Islet precursor cell (in vitro differentiated cells): ENCODE measurements around the gene ZC3H15.
A peak's percentile ranks its signal among the peaks of the same experiment; 100 is the strongest.

Experiments used
- DNase-seq: peaks from one replicate; pipeline ENCODE4 v3.0.0-alpha.2; 2018

Gene ZC3H15

DNA sequence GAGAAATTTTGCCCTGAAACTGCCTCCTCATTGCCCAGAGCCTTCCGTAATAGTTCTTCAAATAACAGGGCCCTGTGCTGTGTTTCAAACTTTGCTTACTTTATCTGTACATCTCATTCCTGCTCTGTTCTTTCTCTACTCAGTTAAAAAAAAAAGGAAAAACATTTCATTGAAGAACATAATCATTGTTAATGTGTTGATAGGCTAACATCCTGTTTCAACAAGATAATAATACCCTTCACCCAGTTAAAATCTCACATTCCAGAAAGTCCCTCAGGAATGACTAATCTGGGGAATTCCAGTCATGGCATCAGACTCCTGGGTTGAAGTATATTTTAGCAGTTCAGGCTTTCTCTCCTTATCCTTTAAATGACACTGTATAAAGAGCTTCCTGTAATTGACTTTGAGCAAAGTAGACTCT, 58.2 kb downstream of the ZC3H15 start:
- DNase-seq = peak; percentile 61

- no peak for DNase-seq
Measured at GRCh38 chr2:186546846-186547245, 60.8 kb downstream of the ZC3H15 start.

- no peak for DNase-seq
Measured at GRCh38 chr2:186551323-186552050, 65.4 kb downstream of the ZC3H15 start.

DNA sequence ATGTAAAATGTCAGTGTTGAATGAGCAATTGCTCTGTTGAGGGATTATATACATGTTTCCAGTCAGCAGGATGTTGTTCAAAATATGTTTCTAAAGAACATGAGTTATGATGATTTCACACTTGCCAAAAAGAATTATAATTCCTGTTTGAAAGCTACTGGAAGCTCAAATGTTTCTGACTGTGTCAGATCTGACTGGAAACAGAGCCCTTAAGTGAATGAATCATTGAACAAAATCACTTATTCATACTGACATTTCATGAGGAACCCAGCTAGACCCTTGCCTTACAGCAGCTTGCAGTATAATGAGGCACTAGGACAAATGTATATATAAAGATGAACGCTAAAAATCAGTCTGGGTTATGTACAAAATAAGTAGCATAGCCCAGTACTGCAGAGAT, 68.4 kb downstream of the ZC3H15 start:
- no peak for DNase-seq

DNA sequence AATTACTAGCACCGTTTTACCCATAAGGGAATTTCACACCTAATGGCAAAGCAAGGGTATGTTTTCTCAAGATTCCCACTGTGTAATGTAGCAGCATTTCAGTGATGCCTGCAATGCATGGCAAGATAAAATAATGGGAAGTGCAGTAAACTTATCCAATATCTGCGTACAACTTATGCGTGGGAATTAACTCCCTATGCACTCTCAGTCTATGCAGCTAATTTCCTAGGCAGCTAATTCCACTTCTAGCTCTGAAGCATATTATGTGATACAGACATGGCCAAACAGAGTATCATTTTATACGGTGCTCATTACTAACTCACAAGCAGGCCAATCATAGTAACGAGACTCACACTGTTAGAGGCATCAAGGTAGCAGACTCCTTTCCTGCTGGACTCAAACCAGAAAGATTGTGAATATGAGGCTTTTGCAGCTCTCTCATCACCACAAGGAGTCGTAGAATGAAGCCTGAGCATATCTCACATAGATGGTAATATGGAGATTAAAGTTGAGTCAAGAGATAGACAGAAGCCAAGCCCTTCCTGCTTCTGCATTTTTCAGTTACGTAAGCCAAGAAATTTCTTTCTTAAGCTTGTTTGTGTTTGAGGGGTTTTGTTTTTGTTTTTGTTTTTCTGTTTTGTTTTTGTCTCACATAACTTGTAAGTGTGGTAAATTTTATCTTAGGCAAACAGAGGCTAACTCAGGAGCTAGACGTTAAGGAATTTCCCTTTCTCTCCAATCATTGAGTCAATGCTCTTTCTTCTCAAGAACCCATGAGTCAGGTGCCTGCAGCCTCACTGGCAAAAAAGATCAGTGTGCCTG, 69.0 kb downstream of the ZC3H15 start:
- DNase-seq = no peak

DNA sequence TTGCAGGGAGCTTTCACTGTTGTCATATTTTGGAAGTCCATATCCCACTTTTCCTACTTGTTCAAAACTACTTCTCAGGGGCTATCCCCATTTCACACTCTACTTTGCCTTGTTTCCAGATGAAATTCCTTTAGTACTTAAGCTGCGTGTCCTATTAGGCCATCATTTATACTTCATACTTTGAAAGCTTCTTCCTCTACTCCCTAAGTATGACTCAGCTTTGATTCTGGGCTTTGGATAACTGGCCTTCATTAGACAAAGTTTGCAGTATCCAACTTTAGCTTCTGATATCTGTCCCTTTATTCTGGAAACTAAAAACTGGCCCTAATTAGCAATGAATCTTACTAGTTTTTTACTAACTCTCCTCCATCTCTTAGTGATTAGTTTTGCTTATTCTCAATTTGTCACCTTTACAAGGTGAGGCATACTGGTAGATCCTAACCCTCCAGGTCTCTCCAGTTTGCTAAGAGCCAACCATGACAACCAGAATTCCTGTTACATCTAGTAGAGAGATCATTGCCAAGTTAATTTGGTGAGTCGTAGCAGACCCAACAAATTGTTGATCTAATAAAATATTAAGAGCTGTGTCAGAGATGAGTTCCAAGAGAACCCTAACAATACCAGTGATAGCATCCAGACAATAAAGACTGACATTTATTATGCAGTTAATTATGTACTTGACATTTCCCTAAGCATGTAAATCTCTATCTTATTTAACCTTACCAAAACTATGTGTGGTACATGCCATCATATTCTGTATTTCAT, 72.6 kb downstream of the ZC3H15 start:
- DNase-seq = no peak
